HG03095 (cell line): ENCODE data around the gene PHF8.

ENCODE experiments used
- ATAC-seq: cut with Tn5 transposase; IDR thresholded peaks from one replicate; pipeline ENCODE4 v1.9.1; 2021; ENCODE audit warnings: moderate library complexity; ENCODE audit not compliant: unreplicated experiment

PHF8 gene

GRCh38 chrX:54044126-54044876 lies at the start of gene PHF8:
TSS of gene PHF8 (minus strand) at chrX:54044473. CDS start at chrX:54042728, 1,745 bp downstream.
- peak; percentile 77 for ATAC-seq

DNA sequence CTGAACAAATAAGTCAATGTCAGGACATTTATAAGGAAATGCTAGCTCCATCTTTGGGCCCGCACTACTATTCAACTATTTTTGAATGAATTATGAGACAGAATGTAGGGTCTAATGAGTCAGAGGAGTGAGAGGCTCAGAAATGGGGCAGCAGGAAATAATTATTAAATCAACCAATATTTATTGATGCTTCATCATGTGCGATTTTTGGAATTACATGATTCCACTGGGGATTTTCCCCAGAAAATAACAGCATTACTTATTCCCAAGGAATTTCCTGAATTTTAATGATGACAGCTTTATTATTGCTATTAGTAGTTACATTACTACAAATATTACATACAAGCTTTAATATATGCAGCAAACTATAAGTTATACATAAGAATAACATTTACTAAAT lies 49.3 kb upstream of the PHF8 start:
- no peak for ATAC-seq

DNA sequence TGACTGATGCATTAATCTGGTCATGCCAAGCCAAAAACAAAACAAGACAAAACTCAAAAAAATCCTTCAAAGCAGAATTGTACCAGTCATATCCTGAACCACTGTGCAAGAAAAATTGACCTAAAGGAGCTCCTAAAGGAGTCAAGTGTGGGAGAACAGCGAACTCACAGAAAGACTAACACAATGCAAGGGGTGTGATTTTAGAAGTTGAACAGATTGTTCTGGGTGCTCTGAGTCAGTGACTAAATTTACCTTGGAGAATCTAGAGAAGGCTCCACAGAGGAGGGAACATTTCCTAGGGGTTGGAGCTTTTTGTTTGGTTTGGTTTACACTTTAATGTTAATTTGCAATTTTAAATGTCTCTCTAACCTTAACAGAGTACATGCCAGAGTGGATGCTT lies 48.9 kb upstream of the PHF8 start:
- no peak for ATAC-seq

GRCh38 chrX:54090880-54091279 lies 46.6 kb upstream of the PHF8 start:
- no peak for ATAC-seq

DNA sequence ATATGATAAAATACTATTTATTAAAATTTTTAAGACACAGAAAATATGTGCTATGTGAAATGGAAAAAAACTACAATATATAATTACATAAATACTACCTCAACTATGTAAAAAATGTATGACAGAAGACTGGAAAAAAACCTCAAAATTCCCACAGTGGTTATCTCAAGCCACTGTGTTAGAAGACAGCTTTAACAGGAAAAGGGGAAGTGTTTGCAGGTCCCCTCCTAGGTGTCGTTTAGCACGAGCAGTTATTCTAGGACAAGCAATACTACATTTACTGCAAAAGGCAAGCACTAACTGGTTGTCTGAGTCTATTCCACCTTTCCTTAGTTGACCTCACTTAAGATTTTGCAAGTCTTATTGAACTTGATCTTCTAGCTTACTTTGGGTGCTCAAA lies 44.9 kb upstream of the PHF8 start:
- no peak for ATAC-seq

GRCh38 chrX:54087661-54088060 lies 43.4 kb upstream of the PHF8 start:
- ATAC-seq = no peak

DNA sequence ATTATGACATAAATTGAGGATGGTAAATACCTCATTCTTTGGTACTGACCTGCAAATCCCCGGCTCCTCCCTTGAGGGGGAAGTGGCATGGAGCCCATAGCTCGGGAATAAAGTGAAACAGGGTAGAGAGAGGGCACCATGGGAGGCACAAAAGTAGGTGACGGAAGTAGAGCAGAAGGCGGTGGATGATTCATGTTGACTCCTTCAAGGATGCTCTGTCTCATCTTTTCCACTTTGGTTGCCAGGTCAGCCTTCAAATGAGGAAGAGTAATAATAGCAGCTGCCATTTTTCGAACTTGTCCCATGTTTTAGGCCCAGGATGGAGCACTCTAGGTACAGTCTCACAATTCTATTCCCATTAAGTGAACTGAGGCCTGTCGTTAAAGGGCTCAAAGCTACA lies 41.4 kb upstream of the PHF8 start:
- ATAC-seq = no peak

GRCh38 chrX:54076903-54077302 lies 32.6 kb upstream of the PHF8 start:
- no peak for ATAC-seq

DNA sequence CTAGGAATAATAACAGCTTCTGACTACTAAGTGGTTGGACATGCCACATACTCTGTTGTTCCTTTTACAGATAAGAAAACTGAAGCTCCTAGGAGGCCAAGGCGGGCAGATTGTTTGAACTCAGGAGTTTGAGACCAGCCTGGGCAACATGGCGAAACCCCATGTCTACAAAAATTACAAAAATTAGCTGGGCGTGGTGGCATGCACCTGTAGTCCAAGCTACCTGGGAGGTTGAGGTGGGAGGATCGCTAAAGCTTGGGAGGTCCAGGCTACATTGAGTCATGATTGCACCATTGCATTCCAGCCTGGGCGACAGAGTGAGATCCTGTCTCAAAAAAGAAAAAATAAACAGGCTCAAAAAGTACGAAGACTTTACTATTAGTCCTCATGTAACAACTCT lies 30.6 kb upstream of the PHF8 start:
- no peak for ATAC-seq

GRCh38 chrX:54067766-54068165 lies 23.5 kb upstream of the PHF8 start:
- ATAC-seq = no peak

- no peak for ATAC-seq
These were observed 22.6 kb upstream of the PHF8 start for GRCh38 chrX:54066841-54067240.

GRCh38 chrX:54064564-54064963 lies 20.3 kb upstream of the PHF8 start:
- ATAC-seq = no peak

DNA sequence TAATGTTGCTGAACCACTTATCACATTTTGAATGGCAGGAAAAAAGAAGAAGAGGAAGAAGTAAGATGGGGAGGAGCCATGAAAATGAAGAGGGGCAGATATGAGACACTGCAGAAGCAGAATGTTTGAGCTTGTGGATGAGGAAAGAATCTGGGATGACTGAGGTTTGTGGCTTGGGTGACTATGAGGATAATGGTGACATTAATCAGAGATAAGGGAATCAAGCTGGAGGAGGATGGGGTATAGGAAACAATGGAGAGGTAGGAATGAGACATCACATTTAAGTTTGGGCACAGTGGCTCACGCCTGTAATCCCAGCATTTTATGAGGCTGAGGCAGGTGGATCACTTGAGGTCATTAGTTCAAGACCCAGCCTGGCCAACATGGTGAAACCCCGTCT lies 19.1 kb upstream of the PHF8 start:
- ATAC-seq = no peak

- ATAC-seq = no peak
These were observed 5.5 kb upstream of the PHF8 start for GRCh38 chrX:54049801-54050200.

DNA sequence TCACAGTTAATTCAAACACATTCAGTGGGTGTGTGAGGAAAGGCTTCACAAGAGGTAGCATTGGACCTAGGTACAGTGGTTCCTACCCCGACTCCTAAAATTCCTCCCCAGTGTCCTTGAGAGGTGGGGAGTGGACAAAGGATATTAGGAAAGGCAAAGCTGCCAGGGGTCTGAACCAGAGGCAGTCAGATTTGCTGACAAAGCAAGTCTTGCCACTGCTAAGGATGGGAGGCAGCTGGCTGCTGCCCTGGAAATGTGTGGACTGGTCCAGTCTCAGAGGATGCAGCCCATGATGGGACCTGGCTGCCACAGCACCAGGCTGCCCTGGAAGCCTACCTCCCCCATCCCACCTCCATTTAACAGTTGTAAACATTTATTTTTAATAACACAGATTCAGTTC lies 4.1 kb upstream of the PHF8 start:
- ATAC-seq = no peak

GRCh38 chrX:54045563-54046228 lies 1.4 kb upstream of the PHF8 start:
- ATAC-seq = no peak

- no peak for ATAC-seq
These were observed 635 bp upstream of the PHF8 start for GRCh38 chrX:54044877-54045338.

- peak; percentile 14 for ATAC-seq
These were observed 640 bp downstream of the PHF8 start for GRCh38 chrX:54043541-54044125.

DNA sequence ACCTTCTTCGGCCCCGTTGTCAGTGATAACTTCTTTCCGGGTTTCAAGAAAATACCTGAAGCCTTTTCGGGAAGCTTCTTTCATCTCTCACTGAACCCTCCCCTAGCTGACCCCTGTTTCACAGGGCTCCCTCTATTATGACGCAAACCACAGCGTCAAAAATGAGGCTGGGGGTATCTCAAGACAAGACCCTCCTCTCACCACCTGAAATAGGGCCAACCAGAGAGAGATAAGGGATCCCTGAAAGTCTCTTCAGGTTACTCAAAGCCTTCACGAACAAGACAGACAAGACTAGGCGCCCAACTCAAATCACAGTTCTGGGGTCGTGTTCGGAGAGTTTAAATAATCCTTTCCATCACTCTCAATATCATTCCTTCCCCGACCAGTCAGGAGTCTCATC lies 1.2 kb downstream of the PHF8 start:
- ATAC-seq = no peak

DNA sequence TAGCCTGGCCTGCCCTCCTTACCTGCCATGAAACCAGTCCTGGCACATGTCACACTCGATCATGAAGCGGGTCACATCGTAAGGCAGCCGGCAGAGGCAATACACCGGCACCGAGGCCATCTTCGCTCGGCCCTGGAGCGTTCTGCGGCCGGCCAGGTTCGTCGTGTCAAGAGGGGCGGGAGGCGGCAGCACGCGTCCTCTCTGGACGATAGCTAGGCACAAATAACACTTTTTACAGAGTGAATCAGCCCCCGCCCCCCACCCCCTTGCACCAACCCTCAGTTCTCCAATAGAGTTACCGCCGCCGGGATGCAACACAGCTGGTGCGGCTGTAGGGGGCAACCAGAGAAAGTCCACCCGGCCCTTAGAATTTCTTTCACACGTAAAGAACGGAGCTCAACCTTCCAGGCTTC lies 1.7 kb downstream of the PHF8 start:
- no peak for ATAC-seq

- ATAC-seq = no peak
These were observed 13.9 kb downstream of the PHF8 start for GRCh38 chrX:54030329-54030728.

DNA sequence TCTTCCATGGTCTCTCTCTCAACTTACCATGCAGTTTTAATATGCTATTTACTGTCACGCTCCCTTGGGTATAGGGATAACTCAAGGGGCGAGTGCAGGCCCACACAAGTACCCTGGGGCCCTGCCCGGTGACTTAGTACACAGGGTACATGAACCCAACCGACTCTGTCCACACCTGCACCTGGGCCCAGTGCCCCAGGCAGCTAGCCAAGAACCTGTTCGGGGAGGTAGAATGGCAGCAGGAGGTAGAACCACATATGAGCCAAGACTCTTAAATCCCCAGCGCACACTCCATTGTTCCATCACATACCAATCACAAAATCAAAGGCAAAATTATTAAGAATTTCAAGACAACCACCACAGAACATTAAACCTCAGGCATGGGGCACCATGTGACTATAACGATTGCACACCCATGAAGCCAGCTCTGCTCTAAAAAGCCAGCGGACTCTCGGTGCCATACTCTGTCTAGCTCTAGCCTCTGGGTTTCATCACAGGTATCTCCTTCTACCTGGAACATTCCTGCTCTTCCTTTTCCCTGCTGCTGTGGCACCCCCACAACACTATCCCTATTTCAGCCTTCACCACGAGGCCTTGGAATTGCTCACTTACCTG lies 14.6 kb downstream of the PHF8 start:
- no peak for ATAC-seq
